HCT116 (cell line): ENCODE data around the gene BTBD10. TPM values are rescaled to one million over a fixed set of nuclear protein-coding genes. Genes with fewer than 3 reads are reported as not detected.

Experiments used
- ATAC-seq: fragments of 200-7000 bp; cut with Tn5 transposase; 2 replicates; pipeline ENCODE4 v1.9.1; 2020; ENCODE audit warnings: mild to moderate bottlenecking, moderate library complexity
- BruUV-seq: library from RNA; stranded (reverse); fragments of 400-500 nt; replicated peaks from 2 replicates; lab custom pipeline; 2021; lab: Mats Ljungman, UMichigan
- CTCF ChIA-PET: fragments of 300-600 bp; sonication (Branson Sonifier 250); formaldehyde crosslinking; loops from one replicate; lab custom pipeline; 2021; ENCODE audit warnings: antibody characterized with exemption; lab: Charles Lee
- POLR2A ChIA-PET: fragments of 300-600, 350-600 bp; sonication (Branson Sonifier 250); formaldehyde crosslinking; loops from one replicate; lab custom pipeline; 2021; ENCODE audit warnings: antibody characterized with exemption; lab: Charles Lee
- RAD21 ChIA-PET, 2 experiments: fragments of 300-600 bp; sonication (Branson Sonifier 250); formaldehyde crosslinking; loops; one replicate each; lab custom pipeline; 2023; ENCODE audit warnings: low total read pairs in 2 of 2; ENCODE audit not compliant: uncharacterized antibody in 2 of 2, unreplicated experiment in 2 of 2, low non-redundant PET in 1 of 2; lab: Charles Lee
- DNase-seq: peaks from one replicate; pipeline ENCODE4 v3.0.0-alpha.2; 2010; ENCODE audit warnings: low read depth, low spot score
- H2AFZ ChIP-seq: fragments of 200-600 bp; shearing (Covaris generic), sonication (generic); 2 replicates; pipeline ENCODE4 v1.6.1; 2017; ENCODE audit warnings: low read depth, mixed run types, mixed read lengths, antibody characterized with exemption, low read length; ENCODE audit not compliant: poor library complexity, severe bottlenecking
- H3K27ac ChIP-seq: 2 replicates; pipeline ENCODE4 v1.5.1; 2012; ENCODE audit warnings: low read depth, low read length
- H3K27me3 ChIP-seq: fragments of 200-600 bp; sonication (generic); 2 replicates; pipeline ENCODE4 v1.6.1; 2016; ENCODE audit warnings: mixed run types, low read length, mixed read lengths; ENCODE audit not compliant: insufficient read depth
- H3K36me3 ChIP-seq, 2 experiments: fragments of 200-500 bp in 1 of 2; fragments of 200-600 bp in 1 of 2; sonication (Bioruptor generic) in 1 of 2; sonication (generic) in 1 of 2; 2 replicates each; pipeline versions ENCODE4 v1.5.1 to v1.6.1; 2014 to 2016; ENCODE audit warnings: low read length in 2 of 2, inconsistent platforms in 1 of 2, mixed read lengths in 1 of 2, mixed run types in 1 of 2; ENCODE audit not compliant: insufficient read depth in 2 of 2, control insufficient read depth in 1 of 2
- H3K4me1 ChIP-seq, 2 experiments: fragments of 200-600 bp in 1 of 2; sonication (generic) in 1 of 2; 2 replicates each; pipeline versions ENCODE4 v1.5.1 to v1.6.1; 2012 to 2017; ENCODE audit warnings: low read length in 2 of 2, inconsistent platforms in 1 of 2, mild to moderate bottlenecking in 1 of 2, mixed read lengths in 1 of 2, mixed run types in 1 of 2, moderate library complexity in 1 of 2; ENCODE audit not compliant: insufficient read depth in 2 of 2, control insufficient read depth in 1 of 2
- H3K4me2 ChIP-seq: fragments of 200-600 bp; sonication (generic); 2 replicates; pipeline ENCODE4 v1.6.1; 2017; ENCODE audit warnings: mixed run types, low read length, mixed read lengths
- H3K4me3 ChIP-seq, 2 experiments: fragments of 200-600 bp in 1 of 2; sonication (generic) in 1 of 2; replicated peaks in 1 of 2; 2 replicates each; pipeline ENCODE4 v1.5.1; 2011 to 2016; ENCODE audit warnings: low read length in 2 of 2, control low read depth in 1 of 2, low read depth in 1 of 2, mild to moderate bottlenecking in 1 of 2, mixed read lengths in 1 of 2, mixed run types in 1 of 2
- H3K79me2 ChIP-seq: fragments of 200-600 bp; sonication (generic); 2 replicates; pipeline ENCODE4 v1.6.1; 2017; ENCODE audit warnings: mild to moderate bottlenecking, mixed run types, low read length, moderate library complexity, mixed read lengths; ENCODE audit not compliant: insufficient read depth
- H3K9ac ChIP-seq: fragments of 200-600 bp; sonication (generic); 2 replicates; pipeline ENCODE4 v1.6.1; 2016; ENCODE audit warnings: low read length, mixed read lengths
- H3K9me2 ChIP-seq: fragments of 200-600 bp; sonication (generic), shearing (Covaris generic); 2 replicates; pipeline ENCODE4 v1.6.1; 2017; ENCODE audit warnings: mixed run types, mild to moderate bottlenecking, moderate library complexity; ENCODE audit not compliant: insufficient read depth
- H3K9me3 ChIP-seq, 2 experiments: fragments of 200-500 bp in 1 of 2; fragments of 200-600 bp in 1 of 2; sonication (Bioruptor generic) in 1 of 2; sonication (generic) in 1 of 2; 2 replicates each; pipeline ENCODE4 v1.6.1; 2014 to 2017; ENCODE audit warnings: low read length in 2 of 2, mixed read lengths in 2 of 2, inconsistent platforms in 1 of 2, low read depth in 1 of 2, mild to moderate bottlenecking in 1 of 2, mixed run types in 1 of 2, moderate library complexity in 1 of 2; ENCODE audit not compliant: control insufficient read depth in 1 of 2, insufficient read depth in 1 of 2
- H4K20me1 ChIP-seq: fragments of 200-600 bp; sonication (generic), shearing (Covaris generic); 2 replicates; pipeline ENCODE4 v1.6.1; 2017; ENCODE audit warnings: mixed run types, mild to moderate bottlenecking, moderate library complexity; ENCODE audit not compliant: insufficient read depth
- CBX3 ChIP-seq: IDR thresholded peaks from 2 replicates; pipeline ENCODE4 v1.6.1; 2012; ENCODE audit warnings: low read depth
- CEBPB ChIP-seq: IDR thresholded peaks from 2 replicates; pipeline ENCODE4 v1.6.1; 2012; ENCODE audit warnings: low read depth
- ELF1 ChIP-seq: IDR thresholded peaks from 2 replicates; pipeline ENCODE4 v1.6.1; 2012; ENCODE audit warnings: low read depth, borderline replicate concordance
- FOSL1 ChIP-seq: IDR thresholded peaks from 2 replicates; pipeline ENCODE4 v1.6.1; 2012; ENCODE audit warnings: low read depth
- RAD21 ChIP-seq: IDR thresholded peaks from 2 replicates; pipeline ENCODE4 v1.6.1; 2012; ENCODE audit warnings: low read depth, mild to moderate bottlenecking
- SIN3A ChIP-seq: IDR thresholded peaks from 2 replicates; pipeline ENCODE4 v1.6.1; 2012; ENCODE audit warnings: low read depth
- SP1 ChIP-seq: IDR thresholded peaks from 2 replicates; pipeline ENCODE4 v1.6.1; 2012; ENCODE audit warnings: low read depth
- SRF ChIP-seq: IDR thresholded peaks from 2 replicates; pipeline ENCODE4 v1.6.1; 2012; ENCODE audit warnings: low read depth
- TCF7L2 ChIP-seq: IDR thresholded peaks from 2 replicates; pipeline ENCODE4 v1.7.0; 2011; ENCODE audit warnings: borderline replicate concordance, inconsistent platforms; ENCODE audit not compliant: insufficient read depth, insufficient read length; ENCODE audit errors: extremely low read depth
- YY1 ChIP-seq: IDR thresholded peaks from 2 replicates; pipeline ENCODE4 v1.6.1; 2011; ENCODE audit warnings: low read length, low read depth, moderate library complexity, mild to moderate bottlenecking; ENCODE audit not compliant: insufficient replicate concordance; ENCODE audit errors: extremely low read depth
- intact Hi-C: fragments of 100-400 bp; cut with micrococcal nuclease; formaldehyde crosslinking; loops from 2 replicates; pipeline ENCODE4 v1.10.0; 2022
- total RNA-seq: library from RNA; stranded (reverse); gene quantifications from one replicate; pipeline ENCODE4 v1.2.1, GENCODE V29; 2021; ENCODE audit not compliant: unreplicated experiment
- TF ChIP-seq, protein P1 (sequence below): IDR thresholded peaks from 2 replicates; pipeline ENCODE4 v1.6.1; 2012; ENCODE audit warnings: low read depth
- TF ChIP-seq, protein P2 (sequence below), 3 experiments: fragments of 200-600 bp in 1 of 3; sonication (generic) in 1 of 3; IDR thresholded peaks in 2 of 3; conservative IDR thresholded peaks in 1 of 3; 2 replicates each; pipeline ENCODE4 v1.5.1; 2012 to 2017; ENCODE audit warnings: low read depth in 2 of 3, low read length in 2 of 3, antibody characterized with exemption in 1 of 3, borderline replicate concordance in 1 of 3, control low read depth in 1 of 3, mild to moderate bottlenecking in 1 of 3, mixed read lengths in 1 of 3, mixed run types in 1 of 3, moderate library complexity in 1 of 3; ENCODE audit not compliant: insufficient read depth in 1 of 3
- TF ChIP-seq, protein P3 (sequence below): IDR thresholded peaks from 2 replicates; pipeline ENCODE4 v1.6.1; 2012

The BTBD10 gene
- total RNA-seq, 1 experiment from 2014 or later = 17.0 TPM

DNA sequence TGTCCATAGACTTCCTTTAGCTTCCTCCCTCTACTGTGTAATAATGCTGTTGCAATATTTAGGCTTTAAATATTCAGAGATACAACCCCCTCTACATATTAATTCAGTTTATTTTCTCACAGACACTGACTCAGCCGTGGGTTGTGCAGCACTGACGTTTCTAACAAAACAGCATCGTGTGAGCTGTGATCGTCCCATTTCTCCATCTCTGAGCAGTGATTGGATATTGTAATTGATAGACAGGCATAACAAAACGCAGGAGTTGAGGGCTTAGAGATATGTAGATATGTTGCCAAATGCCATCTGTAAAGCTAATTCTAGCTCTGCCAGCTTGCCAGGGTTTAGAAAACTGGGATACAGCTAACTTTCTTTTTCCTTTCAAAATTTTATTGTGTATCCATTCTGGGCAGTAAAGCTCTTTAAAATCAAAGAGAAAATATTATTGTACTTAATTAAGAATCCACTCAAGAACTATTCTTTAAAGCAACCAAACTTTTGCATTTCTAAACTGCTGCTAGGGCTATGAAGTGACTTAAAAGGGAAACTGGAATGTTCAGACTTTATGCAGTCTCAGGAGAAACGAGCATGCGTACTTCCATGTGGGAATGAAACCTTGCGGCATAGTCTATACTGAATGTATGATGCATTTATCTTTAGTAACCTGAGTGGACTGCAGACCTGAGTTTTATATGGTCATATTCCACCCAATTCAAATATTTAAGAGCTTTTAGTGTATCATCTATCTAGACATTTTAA is 22.7 kb downstream of the BTBD10 start:
- peak; percentile 21; the same call in 1 of the 2 replicates for TF ChIP-seq SP1
- no peak for TF ChIP-seq SIN3A
- H2AFZ ChIP-seq = no peak overlapping the region
- DNase-seq (peak; percentile 3), ATAC-seq (peak; percentile 73)
- H3K27me3 ChIP-seq = no peaks in the 10 kb centered on the region
- RAD21 ChIA-PET = no interaction called here
- H3K27ac ChIP-seq = no peak overlapping the region
- H3K9me3 ChIP-seq = no peaks in the 10 kb centered on the region
- BruUV-seq = no TSS peak
- H3K4me1 ChIP-seq = 0 out of 4 replicates have a peak, but pooled peaks cover 0 to 4% of the 10 kb centered on the region in 2 experiments
- POLR2A ChIA-PET = no interaction called here
- H3K36me3 ChIP-seq = no peaks in the 10 kb centered on the region
- 0 out of 2 replicates have a peak overlapping the region, but pooled peaks have one; percentile 7 for H3K4me2 ChIP-seq
- CTCF ChIA-PET = no interaction called here
- H3K9ac ChIP-seq = no peak overlapping the region
- no peak overlapping the region for H3K4me3 ChIP-seq
- no peaks in the 10 kb centered on the region for H3K9me2 ChIP-seq
- intact Hi-C loops = no loop called here
- peaks cover 12% of the 10 kb centered on the region; the same call in 1 of the 2 replicates for H3K79me2 ChIP-seq
- H4K20me1 ChIP-seq = no peaks in the 10 kb centered on the region; the same call in 1 of the 2 replicates

DNA sequence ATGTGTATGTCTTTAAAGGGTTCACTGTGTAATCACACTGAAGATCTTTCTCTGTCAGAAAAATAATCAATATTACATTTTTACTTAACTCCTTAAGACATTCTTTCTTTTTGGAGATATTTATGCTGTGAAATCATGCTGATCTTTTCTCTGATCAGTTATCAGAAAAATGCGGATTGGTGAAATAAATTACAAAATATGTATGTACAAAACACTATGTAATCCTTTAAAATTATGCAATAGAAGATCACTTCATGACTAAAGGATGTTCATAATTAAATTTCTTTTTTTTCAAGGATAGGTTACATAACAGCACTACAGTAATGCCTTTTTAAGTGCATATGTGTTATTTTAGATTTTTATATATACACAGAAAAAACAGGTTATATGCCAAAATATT is 24.7 kb downstream of the BTBD10 start:
- H3K36me3 ChIP-seq = no peaks in the 10 kb centered on the region
- BruUV-seq = no TSS peak
- H3K4me2 ChIP-seq = no peak overlapping the region
- H3K4me1 ChIP-seq = 0 out of 4 replicates have a peak, but pooled peaks cover 0 to 4% of the 10 kb centered on the region in 2 experiments
- peaks cover 12% of the 10 kb centered on the region; the same call in 1 of the 2 replicates for H3K79me2 ChIP-seq
- H4K20me1 ChIP-seq = no peaks in the 10 kb centered on the region; the same call in 1 of the 2 replicates
- RAD21 ChIA-PET = no interaction called here
- H3K9ac ChIP-seq = no peak overlapping the region
- H3K27ac ChIP-seq = no peak overlapping the region
- POLR2A ChIA-PET = no interaction called here
- DNase-seq = no peak
- CTCF ChIA-PET = no interaction called here
- no peak for ATAC-seq
- intact Hi-C loops = no loop called here
- H3K9me2 ChIP-seq = no peaks in the 10 kb centered on the region
- H3K9me3 ChIP-seq = no peaks in the 10 kb centered on the region
- no peak overlapping the region for H3K4me3 ChIP-seq
- no peak overlapping the region for H2AFZ ChIP-seq
- H3K27me3 ChIP-seq = no peaks in the 10 kb centered on the region
- TF ChIP-seq ELF1 = no peak
- no peak for TF ChIP-seq YY1
- TF ChIP-seq CBX3 = no peak
- TF ChIP-seq TCF7L2 = no peak
- no peak for TF ChIP-seq SIN3A
- TF ChIP-seq SP1 = no peak
- no peak for TF ChIP-seq FOSL1
- TF ChIP-seq CEBPB = no peak
- TF ChIP-seq SRF = no peak
- TF ChIP-seq, protein P1, sequence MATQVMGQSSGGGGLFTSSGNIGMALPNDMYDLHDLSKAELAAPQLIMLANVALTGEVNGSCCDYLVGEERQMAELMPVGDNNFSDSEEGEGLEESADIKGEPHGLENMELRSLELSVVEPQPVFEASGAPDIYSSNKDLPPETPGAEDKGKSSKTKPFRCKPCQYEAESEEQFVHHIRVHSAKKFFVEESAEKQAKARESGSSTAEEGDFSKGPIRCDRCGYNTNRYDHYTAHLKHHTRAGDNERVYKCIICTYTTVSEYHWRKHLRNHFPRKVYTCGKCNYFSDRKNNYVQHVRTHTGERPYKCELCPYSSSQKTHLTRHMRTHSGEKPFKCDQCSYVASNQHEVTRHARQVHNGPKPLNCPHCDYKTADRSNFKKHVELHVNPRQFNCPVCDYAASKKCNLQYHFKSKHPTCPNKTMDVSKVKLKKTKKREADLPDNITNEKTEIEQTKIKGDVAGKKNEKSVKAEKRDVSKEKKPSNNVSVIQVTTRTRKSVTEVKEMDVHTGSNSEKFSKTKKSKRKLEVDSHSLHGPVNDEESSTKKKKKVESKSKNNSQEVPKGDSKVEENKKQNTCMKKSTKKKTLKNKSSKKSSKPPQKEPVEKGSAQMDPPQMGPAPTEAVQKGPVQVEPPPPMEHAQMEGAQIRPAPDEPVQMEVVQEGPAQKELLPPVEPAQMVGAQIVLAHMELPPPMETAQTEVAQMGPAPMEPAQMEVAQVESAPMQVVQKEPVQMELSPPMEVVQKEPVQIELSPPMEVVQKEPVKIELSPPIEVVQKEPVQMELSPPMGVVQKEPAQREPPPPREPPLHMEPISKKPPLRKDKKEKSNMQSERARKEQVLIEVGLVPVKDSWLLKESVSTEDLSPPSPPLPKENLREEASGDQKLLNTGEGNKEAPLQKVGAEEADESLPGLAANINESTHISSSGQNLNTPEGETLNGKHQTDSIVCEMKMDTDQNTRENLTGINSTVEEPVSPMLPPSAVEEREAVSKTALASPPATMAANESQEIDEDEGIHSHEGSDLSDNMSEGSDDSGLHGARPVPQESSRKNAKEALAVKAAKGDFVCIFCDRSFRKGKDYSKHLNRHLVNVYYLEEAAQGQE = no peak
- TF ChIP-seq, protein P2, sequence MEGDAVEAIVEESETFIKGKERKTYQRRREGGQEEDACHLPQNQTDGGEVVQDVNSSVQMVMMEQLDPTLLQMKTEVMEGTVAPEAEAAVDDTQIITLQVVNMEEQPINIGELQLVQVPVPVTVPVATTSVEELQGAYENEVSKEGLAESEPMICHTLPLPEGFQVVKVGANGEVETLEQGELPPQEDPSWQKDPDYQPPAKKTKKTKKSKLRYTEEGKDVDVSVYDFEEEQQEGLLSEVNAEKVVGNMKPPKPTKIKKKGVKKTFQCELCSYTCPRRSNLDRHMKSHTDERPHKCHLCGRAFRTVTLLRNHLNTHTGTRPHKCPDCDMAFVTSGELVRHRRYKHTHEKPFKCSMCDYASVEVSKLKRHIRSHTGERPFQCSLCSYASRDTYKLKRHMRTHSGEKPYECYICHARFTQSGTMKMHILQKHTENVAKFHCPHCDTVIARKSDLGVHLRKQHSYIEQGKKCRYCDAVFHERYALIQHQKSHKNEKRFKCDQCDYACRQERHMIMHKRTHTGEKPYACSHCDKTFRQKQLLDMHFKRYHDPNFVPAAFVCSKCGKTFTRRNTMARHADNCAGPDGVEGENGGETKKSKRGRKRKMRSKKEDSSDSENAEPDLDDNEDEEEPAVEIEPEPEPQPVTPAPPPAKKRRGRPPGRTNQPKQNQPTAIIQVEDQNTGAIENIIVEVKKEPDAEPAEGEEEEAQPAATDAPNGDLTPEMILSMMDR (IDR thresholded peaks at IDR 0.05 in 2 of 3, conservative IDR thresholded peaks at IDR 0.05 in 1 of 3; ENCODE audit: borderline replicate concordance in 1 of 3, insufficient read depth in 1 of 3, low read depth in 2 of 3, low read length in 2 of 3) = no peak
- TF ChIP-seq RAD21 = no peak
- TF ChIP-seq, protein P3, sequence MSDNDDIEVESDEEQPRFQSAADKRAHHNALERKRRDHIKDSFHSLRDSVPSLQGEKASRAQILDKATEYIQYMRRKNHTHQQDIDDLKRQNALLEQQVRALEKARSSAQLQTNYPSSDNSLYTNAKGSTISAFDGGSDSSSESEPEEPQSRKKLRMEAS = no peak
